ENCODE results near the gene PIEZO2.

PIEZO2 gene

DNA sequence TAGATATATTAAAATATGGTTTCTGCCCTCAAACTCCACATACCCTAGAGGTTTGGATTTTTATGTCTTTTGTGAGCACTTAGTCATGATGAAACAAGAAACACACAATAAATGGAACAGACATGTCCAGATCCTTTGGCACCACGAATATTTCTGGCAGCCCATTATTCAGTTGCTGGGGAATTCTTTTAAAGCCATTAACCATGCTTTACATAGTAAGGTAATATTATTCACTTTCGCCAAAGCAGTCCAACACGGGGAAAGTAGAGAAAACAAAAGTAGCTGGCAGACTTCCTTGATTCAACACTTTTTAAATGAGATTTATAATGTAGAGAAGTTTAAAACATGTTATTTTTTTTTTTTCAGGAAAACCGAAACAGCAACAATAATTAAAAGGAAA is 235.4 kb downstream of the PIEZO2 start:
- Histone ChIP-seq H3F3A (ENCODE audit: insufficient read depth) (no peaks in the 10 kb centered on the region), H3K79me2 (ENCODE audit: insufficient read depth, low read length) (no peaks in the 10 kb centered on the region), H3K4me3 (ENCODE audit: insufficient read depth, low read length, poor library complexity, severe bottlenecking) (no peak overlapping the region), H2AFZ (ENCODE audit: low read depth, low read length, severe bottlenecking) (no peak overlapping the region), H4K20me1 (ENCODE audit: low read depth, low read length) (no peaks in the 10 kb centered on the region), H3K4me2 (ENCODE audit: low read depth, low read length, poor library complexity, severe bottlenecking) (no peak overlapping the region), H3K27ac (ENCODE audit: low read depth, low read length) (no peak overlapping the region), H3K36me3 (ENCODE audit: low read length) (no peaks in the 10 kb centered on the region), H3K9me2 (replicated peaks; ENCODE audit: insufficient read depth, low read length) (no peaks in the 10 kb centered on the region), H3K27me3 (ENCODE audit: low read length) (no peaks in the 10 kb centered on the region), H3K9ac (ENCODE audit: low read length) (no peak overlapping the region), H3K9me3 (ENCODE audit: insufficient read depth, low read length) (no peaks in the 10 kb centered on the region)
- TF ChIP-seq EZH2phosphoT487 (conservative IDR thresholded peaks at IDR 0.05; ENCODE audit: low read length) = no peak
- TF ChIP-seq, protein P1, sequence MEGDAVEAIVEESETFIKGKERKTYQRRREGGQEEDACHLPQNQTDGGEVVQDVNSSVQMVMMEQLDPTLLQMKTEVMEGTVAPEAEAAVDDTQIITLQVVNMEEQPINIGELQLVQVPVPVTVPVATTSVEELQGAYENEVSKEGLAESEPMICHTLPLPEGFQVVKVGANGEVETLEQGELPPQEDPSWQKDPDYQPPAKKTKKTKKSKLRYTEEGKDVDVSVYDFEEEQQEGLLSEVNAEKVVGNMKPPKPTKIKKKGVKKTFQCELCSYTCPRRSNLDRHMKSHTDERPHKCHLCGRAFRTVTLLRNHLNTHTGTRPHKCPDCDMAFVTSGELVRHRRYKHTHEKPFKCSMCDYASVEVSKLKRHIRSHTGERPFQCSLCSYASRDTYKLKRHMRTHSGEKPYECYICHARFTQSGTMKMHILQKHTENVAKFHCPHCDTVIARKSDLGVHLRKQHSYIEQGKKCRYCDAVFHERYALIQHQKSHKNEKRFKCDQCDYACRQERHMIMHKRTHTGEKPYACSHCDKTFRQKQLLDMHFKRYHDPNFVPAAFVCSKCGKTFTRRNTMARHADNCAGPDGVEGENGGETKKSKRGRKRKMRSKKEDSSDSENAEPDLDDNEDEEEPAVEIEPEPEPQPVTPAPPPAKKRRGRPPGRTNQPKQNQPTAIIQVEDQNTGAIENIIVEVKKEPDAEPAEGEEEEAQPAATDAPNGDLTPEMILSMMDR (IDR thresholded peaks at IDR 0.05; ENCODE audit: insufficient read depth, low read length, poor library complexity, severe bottlenecking) = no peak

DNA sequence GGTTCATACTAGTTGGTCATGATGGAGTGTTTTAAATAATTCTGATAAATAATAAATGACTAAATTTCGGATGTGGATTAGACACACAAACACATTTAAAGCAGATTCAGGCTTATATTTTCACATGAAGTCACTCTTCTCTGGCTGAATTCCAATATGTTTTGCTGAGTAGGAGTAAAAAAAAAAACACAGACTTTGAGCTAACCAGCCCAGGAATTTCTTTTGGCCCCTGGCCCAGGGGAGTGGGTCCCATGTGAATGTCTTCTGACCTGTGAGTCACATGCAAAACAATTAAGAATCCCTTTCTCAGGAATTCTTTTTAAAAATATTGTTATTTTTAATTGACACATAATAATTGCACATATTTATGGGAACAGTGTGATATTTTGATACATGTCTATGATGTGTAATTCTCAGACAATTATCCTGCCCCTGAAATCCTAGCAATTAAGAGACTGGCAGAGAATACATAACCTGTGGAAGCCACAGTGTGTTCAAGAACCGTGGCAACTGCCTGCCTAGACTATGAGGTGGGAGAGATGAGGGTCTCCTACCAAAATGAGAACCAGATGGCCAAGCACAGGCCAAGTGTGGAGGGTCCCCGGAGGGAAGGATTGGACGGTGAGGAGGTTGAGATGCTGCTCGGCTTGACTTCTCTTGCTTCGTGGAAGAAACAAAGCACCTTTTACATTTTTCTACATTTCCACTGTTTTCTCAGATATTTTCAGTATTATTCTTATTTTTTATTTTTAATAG is 236.4 kb downstream of the PIEZO2 start:
- H3K9ac ChIP-seq (ENCODE audit: low read length) = no peak overlapping the region
- no peak overlapping the region for H2AFZ ChIP-seq (ENCODE audit: low read depth, low read length, severe bottlenecking)
- H3K9me3 ChIP-seq (ENCODE audit: insufficient read depth, low read length) = no peaks in the 10 kb centered on the region
- H3K4me2 ChIP-seq (ENCODE audit: low read depth, low read length, poor library complexity, severe bottlenecking) = no peak overlapping the region
- no peaks in the 10 kb centered on the region for H3K79me2 ChIP-seq (ENCODE audit: insufficient read depth, low read length)
- H3K27ac ChIP-seq (ENCODE audit: low read depth, low read length) = no peak overlapping the region
- no peaks in the 10 kb centered on the region for H3K9me2 ChIP-seq (replicated peaks; ENCODE audit: insufficient read depth, low read length)
- TF ChIP-seq EZH2phosphoT487 (conservative IDR thresholded peaks at IDR 0.05; ENCODE audit: low read length) = no peak
- TF ChIP-seq, protein P1 (IDR thresholded peaks at IDR 0.05; ENCODE audit: insufficient read depth, low read length, poor library complexity, severe bottlenecking) = no peak
- no peaks in the 10 kb centered on the region for H3K36me3 ChIP-seq (ENCODE audit: low read length)
- no peak overlapping the region for H3K4me3 ChIP-seq (ENCODE audit: insufficient read depth, low read length, poor library complexity, severe bottlenecking)
- no peaks in the 10 kb centered on the region for H3K27me3 ChIP-seq (ENCODE audit: low read length)
- no peaks in the 10 kb centered on the region for H3F3A ChIP-seq (ENCODE audit: insufficient read depth)
- H4K20me1 ChIP-seq (ENCODE audit: low read depth, low read length) = no peaks in the 10 kb centered on the region

DNA sequence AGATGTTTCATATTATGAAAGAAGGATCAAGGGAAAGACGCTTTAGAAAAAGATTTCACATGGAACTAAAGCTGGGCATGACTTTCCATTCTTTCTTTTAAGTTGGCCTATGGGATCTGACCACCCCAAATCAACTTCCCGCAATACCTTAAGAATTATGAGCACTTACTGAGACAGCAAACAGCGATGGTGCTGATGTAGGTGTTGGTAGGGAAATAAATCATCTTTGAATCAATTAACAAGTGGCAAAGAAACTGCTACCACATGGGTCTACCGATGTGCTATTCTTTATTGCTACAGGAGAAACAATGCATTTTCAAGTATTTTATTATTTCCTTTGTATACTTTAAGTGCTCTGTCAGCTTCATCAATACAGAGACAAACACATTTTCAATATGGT is 239.6 kb downstream of the PIEZO2 start:
- H3K36me3 ChIP-seq (ENCODE audit: low read length) = no peaks in the 10 kb centered on the region

More for the DNA sequence above, 239.6 kb downstream of the PIEZO2 start:
- H3K9me3 ChIP-seq (ENCODE audit: insufficient read depth, low read length) = no peaks in the 10 kb centered on the region
- H3K4me2 ChIP-seq (ENCODE audit: low read depth, low read length, poor library complexity, severe bottlenecking) = no peak overlapping the region
- TF ChIP-seq, protein P1 (IDR thresholded peaks at IDR 0.05; ENCODE audit: insufficient read depth, low read length, poor library complexity, severe bottlenecking) = no peak
- TF ChIP-seq EZH2phosphoT487 (conservative IDR thresholded peaks at IDR 0.05; ENCODE audit: low read length) = no peak
- H2AFZ ChIP-seq (ENCODE audit: low read depth, low read length, severe bottlenecking) = no peak overlapping the region
- no peak overlapping the region for H3K27ac ChIP-seq (ENCODE audit: low read depth, low read length)
- no peaks in the 10 kb centered on the region for H3K27me3 ChIP-seq (ENCODE audit: low read length)
- H3K4me3 ChIP-seq (ENCODE audit: insufficient read depth, low read length, poor library complexity, severe bottlenecking) = no peak overlapping the region
- no peaks in the 10 kb centered on the region for H3K9me2 ChIP-seq (replicated peaks; ENCODE audit: insufficient read depth, low read length)
- H3F3A ChIP-seq (ENCODE audit: insufficient read depth) = no peaks in the 10 kb centered on the region
- no peaks in the 10 kb centered on the region for H4K20me1 ChIP-seq (ENCODE audit: low read depth, low read length)
- no peak overlapping the region for H3K9ac ChIP-seq (ENCODE audit: low read length)
- no peaks in the 10 kb centered on the region for H3K79me2 ChIP-seq (ENCODE audit: insufficient read depth, low read length)

Measured in SU-DHL-6 (cell line).